Subcutaneous abdominal adipose tissue (tissue), 5 donors: ENCODE data around the gene LMNB1.

Experiments used
- H3K27ac ChIP-seq: one replicate; pipeline ENCODE4 v1.7.0; 2013; ENCODE audit warnings: low read depth, mild to moderate bottlenecking, inconsistent platforms, low read length, moderate library complexity
- H3K27me3 ChIP-seq, 5 donors: one replicate each; pipeline ENCODE4 v1.7.0; 2013; ENCODE audit warnings: low read length in 5 of 5, inconsistent platforms in 1 of 5; ENCODE audit not compliant: control insufficient read depth in 5 of 5, insufficient read depth in 4 of 5
- H3K36me3 ChIP-seq, 5 donors: one replicate each; pipeline ENCODE4 v1.7.0; 2013; ENCODE audit warnings: low read length in 5 of 5; ENCODE audit not compliant: control insufficient read depth in 5 of 5, insufficient read depth in 5 of 5
- H3K4me1 ChIP-seq, 5 donors: one replicate each; pipeline ENCODE4 v1.7.0; 2013; ENCODE audit warnings: low read length in 5 of 5, mild to moderate bottlenecking in 3 of 5, moderate library complexity in 1 of 5; ENCODE audit not compliant: control insufficient read depth in 5 of 5, insufficient read depth in 5 of 5
- H3K4me3 ChIP-seq, 5 donors: one replicate each; pipeline ENCODE4 v1.7.0; 2013; ENCODE audit warnings: low read length in 5 of 5, low read depth in 1 of 5
- H3K9ac ChIP-seq, 5 donors: one replicate each; pipeline ENCODE4 v1.7.0; 2013; ENCODE audit warnings: low read length in 5 of 5, mild to moderate bottlenecking in 4 of 5, moderate library complexity in 3 of 5
- H3K9me3 ChIP-seq, 5 donors: one replicate each; pipeline ENCODE4 v1.7.0; 2013; ENCODE audit warnings: low read length in 5 of 5; ENCODE audit not compliant: control insufficient read depth in 5 of 5
- donor health status: healthy.
- donor health status: healthy.
- donor health status: healthy.
- donor health status: healthy.
- donor health status: healthy.

The LMNB1 gene

GRCh38 chr5:126883564-126884245 lies 106.8 kb downstream of the LMNB1 start:
- Histone ChIP-seq H3K4me1 (peaks cover 0 to 5% (median 3%) of the 10 kb centered on the region in 5 donors), H3K27me3 (no peaks in the 10 kb centered on the region), H3K36me3 (no peaks in the 10 kb centered on the region), H3K9ac (no peak overlapping the region), H3K27ac (no peak overlapping the region), H3K9me3 (no peaks in the 10 kb centered on the region), H3K4me3 (no peak overlapping the region)

- Histone ChIP-seq H3K9me3 (no peaks in the 10 kb centered on the region), H3K4me3 (no peak overlapping the region), H3K4me1 (no peaks in the 10 kb centered on the region), H3K9ac (no peak overlapping the region), H3K36me3 (no peaks in the 10 kb centered on the region), H3K27ac (no peak overlapping the region), H3K27me3 (no peaks in the 10 kb centered on the region)
Measured at GRCh38 chr5:126884269-126884819, 107.4 kb downstream of the LMNB1 start.
